GM21576 (cell line): ENCODE results near the gene TXNRD2.

Experiments
- ATAC-seq: cut with Tn5 transposase; IDR thresholded peaks from one replicate; pipeline ENCODE4 v1.9.1; 2021; ENCODE audit warnings: mild to moderate bottlenecking, moderate library complexity; ENCODE audit not compliant: unreplicated experiment

Gene TXNRD2

GRCh38 chr22:19941365-19942082, at the start of gene TXNRD2, which contains the start of gene COMT:
Gene TXNRD2, minus strand, starts transcription at chr22:19941818. Its CDS starts 15 bp downstream, at chr22:19941803.
Gene COMT, plus strand, starts transcription at chr22:19941772. Its CDS starts 20,755 bp downstream, at chr22:19962527.
- no peak for ATAC-seq

GRCh38 chr22:19991395-19991644, 49.7 kb upstream of the TXNRD2 start:
- ATAC-seq = no peak

- no peak for ATAC-seq
These were observed 49.2 kb upstream of the TXNRD2 start for GRCh38 chr22:19990609-19991394.

GRCh38 chr22:19990188-19990587, 48.6 kb upstream of the TXNRD2 start:
- no peak for ATAC-seq

GRCh38 chr22:19989725-19990067, 48.1 kb upstream of the TXNRD2 start:
- ATAC-seq = no peak

GRCh38 chr22:19988965-19989724, 47.5 kb upstream of the TXNRD2 start:
- no peak for ATAC-seq

GRCh38 chr22:19988331-19988808, 46.8 kb upstream of the TXNRD2 start:
- ATAC-seq = no peak

- no peak for ATAC-seq
These were observed 46.0 kb upstream of the TXNRD2 start for GRCh38 chr22:19987394-19988306.

- ATAC-seq = no peak
These were observed 45.1 kb upstream of the TXNRD2 start for GRCh38 chr22:19986410-19987341.

GRCh38 chr22:19986011-19986409, 44.4 kb upstream of the TXNRD2 start:
- ATAC-seq = no peak

- ATAC-seq = no peak
These were observed 43.5 kb upstream of the TXNRD2 start for GRCh38 chr22:19984851-19985811.

GRCh38 chr22:19984201-19984753, 42.7 kb upstream of the TXNRD2 start:
- ATAC-seq = no peak

GRCh38 chr22:19983741-19984140, 42.1 kb upstream of the TXNRD2 start:
- ATAC-seq = no peak

GRCh38 chr22:19982991-19983578, 41.5 kb upstream of the TXNRD2 start:
- no peak for ATAC-seq

GRCh38 chr22:19981961-19982920, 40.6 kb upstream of the TXNRD2 start:
- no peak for ATAC-seq

GRCh38 chr22:19981171-19981960, 39.7 kb upstream of the TXNRD2 start:
- no peak for ATAC-seq
